GM20000 (cell line): ENCODE measurements around the gene COLQ.

Experiments
- DNase-seq: peaks from one replicate; pipeline ENCODE4 v3.0.0; 2012; ENCODE audit warnings: low spot score
- TF ChIP-seq, protein P1 (sequence below): IDR thresholded peaks from 2 replicates; pipeline ENCODE4 v1.5.1; 2012; ENCODE audit warnings: mild to moderate bottlenecking, control low read depth; ENCODE audit errors: extremely low read depth, missing control alignments

The COLQ gene

DNA sequence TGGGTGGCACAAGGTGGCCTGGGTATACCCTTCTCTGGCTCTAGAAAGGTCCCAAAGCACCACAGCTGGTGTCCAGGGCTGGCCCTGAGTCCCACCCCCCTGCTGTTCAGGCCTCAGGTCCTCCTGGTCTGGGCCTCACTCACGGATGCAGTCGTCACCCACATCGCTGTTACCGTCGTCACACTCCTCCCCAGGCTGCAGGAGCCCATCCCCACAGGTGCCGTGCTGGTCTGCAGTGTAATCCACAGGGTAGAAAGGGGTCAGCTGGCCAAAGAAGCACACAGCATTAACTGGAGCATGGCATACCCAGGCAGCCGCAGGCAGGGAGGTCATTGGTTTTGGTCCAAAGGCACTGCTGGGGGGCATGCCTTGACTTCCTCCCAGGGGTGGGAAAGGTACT lies 65.8 kb downstream of the COLQ start:
- TF ChIP-seq, protein P1, sequence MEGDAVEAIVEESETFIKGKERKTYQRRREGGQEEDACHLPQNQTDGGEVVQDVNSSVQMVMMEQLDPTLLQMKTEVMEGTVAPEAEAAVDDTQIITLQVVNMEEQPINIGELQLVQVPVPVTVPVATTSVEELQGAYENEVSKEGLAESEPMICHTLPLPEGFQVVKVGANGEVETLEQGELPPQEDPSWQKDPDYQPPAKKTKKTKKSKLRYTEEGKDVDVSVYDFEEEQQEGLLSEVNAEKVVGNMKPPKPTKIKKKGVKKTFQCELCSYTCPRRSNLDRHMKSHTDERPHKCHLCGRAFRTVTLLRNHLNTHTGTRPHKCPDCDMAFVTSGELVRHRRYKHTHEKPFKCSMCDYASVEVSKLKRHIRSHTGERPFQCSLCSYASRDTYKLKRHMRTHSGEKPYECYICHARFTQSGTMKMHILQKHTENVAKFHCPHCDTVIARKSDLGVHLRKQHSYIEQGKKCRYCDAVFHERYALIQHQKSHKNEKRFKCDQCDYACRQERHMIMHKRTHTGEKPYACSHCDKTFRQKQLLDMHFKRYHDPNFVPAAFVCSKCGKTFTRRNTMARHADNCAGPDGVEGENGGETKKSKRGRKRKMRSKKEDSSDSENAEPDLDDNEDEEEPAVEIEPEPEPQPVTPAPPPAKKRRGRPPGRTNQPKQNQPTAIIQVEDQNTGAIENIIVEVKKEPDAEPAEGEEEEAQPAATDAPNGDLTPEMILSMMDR, result no peak

GRCh38 chr3:15454965-15455364 lies 66.5 kb downstream of the COLQ start:
- TF ChIP-seq, protein P1, result no peak
- DNase-seq, result no peak

More for the DNA sequence above, 65.8 kb downstream of the COLQ start:
- DNase-seq, result no peak

GRCh38 chr3:15453991-15454625 lies 67.4 kb downstream of the COLQ start:
- DNase-seq, result no peak
- TF ChIP-seq, protein P1, result no peak

DNA sequence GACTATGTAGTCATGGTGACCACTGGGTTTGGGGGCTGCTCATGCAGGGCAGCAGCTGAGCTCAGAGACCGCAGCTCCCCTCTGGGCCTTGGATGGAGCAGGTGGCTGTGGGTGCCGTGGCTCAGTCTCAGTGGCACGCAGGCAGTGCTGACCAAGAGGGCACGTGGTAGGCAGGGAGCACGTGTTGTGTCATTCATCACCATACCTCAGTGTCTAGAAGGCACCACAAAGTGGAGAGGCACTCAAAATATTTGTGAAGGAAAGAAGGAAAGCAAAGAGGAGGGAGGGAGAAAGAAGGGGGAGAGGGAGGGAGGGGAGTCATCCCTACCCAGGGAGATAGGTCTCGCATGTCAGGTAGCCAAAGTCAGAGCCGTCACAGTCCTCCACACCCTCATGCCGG lies 68.0 kb downstream of the COLQ start:
- DNase-seq, result no peak
- TF ChIP-seq, protein P1, result no peak

DNA sequence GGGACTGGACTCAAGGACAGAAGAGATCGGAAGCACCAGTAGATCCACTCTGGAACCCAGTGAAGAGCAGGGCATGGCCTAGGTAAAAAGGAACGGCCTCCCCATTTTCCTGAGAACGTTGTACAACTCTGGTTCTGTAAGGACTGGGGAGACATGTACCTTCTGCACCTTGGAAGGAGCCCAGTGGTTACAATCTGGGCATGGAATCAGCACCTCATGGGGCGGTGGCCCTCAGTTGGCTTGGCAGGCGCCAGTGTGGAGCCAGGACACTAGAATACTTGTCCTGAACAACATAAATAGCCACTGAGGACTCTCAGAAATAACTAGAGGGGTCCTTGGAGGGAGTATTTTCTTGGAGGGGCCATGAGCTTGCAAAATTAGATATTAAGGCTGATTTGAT lies 68.5 kb downstream of the COLQ start:
- DNase-seq, result no peak
- TF ChIP-seq, protein P1, result no peak

DNA sequence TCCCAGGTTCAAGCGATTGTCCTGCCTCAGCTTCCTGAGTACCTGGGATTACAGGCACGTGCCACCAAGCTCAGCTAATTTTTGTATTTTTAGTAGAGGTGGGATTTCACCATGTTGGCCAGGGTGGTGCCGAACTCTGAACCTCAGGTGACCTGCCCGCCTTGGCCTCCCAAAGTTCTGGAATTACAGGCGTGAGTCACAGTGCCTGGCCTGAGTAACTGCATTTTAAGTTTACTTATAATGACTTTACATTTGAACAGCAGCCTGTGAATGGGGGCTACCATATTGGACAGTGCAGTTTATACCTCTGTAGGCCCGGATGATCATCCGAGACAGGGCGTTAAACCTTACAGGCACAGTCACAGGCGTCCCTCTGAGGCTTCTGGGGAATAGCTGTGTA lies 69.3 kb downstream of the COLQ start:
- no peak for DNase-seq
- TF ChIP-seq, protein P1, result no peak

DNA sequence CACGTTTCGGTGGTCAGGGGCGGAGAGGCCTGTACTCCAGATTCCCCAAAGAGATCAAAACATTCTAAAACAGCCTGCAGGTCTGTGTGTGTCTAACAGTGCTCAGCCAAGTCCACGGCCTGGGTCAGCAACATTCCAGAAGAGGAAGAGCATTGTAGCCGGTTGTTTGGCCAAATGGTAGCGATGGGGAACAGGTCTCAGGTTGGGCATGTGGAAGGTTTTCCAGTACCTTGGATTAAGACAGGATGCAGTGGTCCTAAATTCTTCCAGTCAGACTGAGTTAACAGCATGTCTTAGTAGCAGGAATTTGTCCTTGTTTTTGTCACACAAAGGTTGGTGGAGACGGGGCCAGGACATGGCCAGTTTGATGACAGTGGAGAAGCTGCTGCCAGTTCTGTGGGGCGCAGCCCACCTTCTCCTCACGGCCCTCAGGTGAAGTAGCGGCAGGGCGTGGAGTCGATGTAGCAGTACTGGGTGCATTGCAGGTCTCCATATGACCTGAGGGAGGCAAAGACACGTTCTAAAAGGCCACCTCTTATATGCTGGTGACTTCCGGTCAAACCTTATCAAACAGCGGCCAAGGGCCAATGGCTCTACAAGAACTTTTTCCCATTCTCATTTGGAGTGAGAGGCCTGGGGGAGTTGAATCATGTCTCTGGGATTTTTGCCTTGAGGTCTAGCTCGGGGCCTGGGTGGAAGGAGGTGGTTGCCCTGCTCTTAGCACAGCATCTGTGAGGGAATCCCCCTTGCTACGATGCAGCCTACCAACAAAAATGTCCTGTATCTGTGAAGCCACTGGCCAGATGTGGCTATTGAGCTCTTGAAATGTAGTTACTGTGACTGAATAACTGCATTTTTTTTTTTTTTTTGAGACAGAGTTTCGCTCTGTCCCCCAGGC lies 70.0 kb downstream of the COLQ start:
- TF ChIP-seq, protein P1, result no peak
- DNase-seq, result no peak
